Measurements from ENCODE around the gene NOD1. TPM values are rescaled to one million over a fixed set of nuclear protein-coding genes. Genes with fewer than 3 reads are reported as not detected.

NOD1 gene
- total and polyA plus RNA-seq, 2 donors (not counting 1 experiment from before 2014, with no cell fraction given) = 20.6 to 28.8 TPM

GRCh38 chr7:30463405-30464145 is 15.0 kb downstream of the NOD1 start:
- peak overlapping the region; percentile 10 for H3K27ac Mint-ChIP-seq
- H3K9ac ChIP-seq (ENCODE audit: low read length) = peak overlapping the region; percentile 21
- DNase-seq = peak; percentile 38
- H3K27me3 ChIP-seq (replicated peaks in 1 of 4; ENCODE audit: control extremely low read depth in 1 of 4, control insufficient read depth in 3 of 4, insufficient read depth in 4 of 4, low read length in 3 of 4) = no peaks in the 10 kb centered on the region
- H3K4me1 Mint-ChIP-seq = peaks cover 68% of the 10 kb centered on the region
- WGBS (ENCODE audit: insufficient coverage) = 0% methylated on average over 3 of the region's 6 CpGs
- H3K4me1 ChIP-seq (ENCODE audit: control insufficient read depth in 2 of 2, insufficient read depth in 2 of 2, low read length in 2 of 2) = peaks cover 49 to 55% of the 10 kb centered on the region in 2 donors
- CTCF ChIA-PET = interaction anchor here (0.7 to 1.5 kb wide), 4 partner anchors 10 to 197 kb away, joined by 3 to 6 read pairs (median 4); no protein-coding TSS in a partner anchor
- POLR2A ChIA-PET = interaction anchor here (1.3 kb wide), 1 partner anchor 15 kb away, joined by 6 read pairs; the partner anchor contains the start of gene NOD1
- TF ChIP-seq EZH2 (IDR thresholded peaks at IDR 0.05; ENCODE audit: borderline replicate concordance, insufficient read depth, low read depth, low read length, poor library complexity, severe bottlenecking) (no peak), CTCF (IDR thresholded peaks at IDR 0.05) (no peak)
- no peaks in the 10 kb centered on the region for H4K20me1 ChIP-seq (ENCODE audit: control insufficient read depth, insufficient read depth, low read length, poor library complexity, severe bottlenecking)
- H3K27me3 Mint-ChIP-seq = no peaks in the 10 kb centered on the region
- H2AFZ ChIP-seq (ENCODE audit: insufficient read depth, low read depth, low read length, poor library complexity, severe bottlenecking) = no peak overlapping the region
- H3K4me3 ChIP-seq (ENCODE audit: control extremely low read depth in 1 of 5, extremely low read depth in 1 of 5, insufficient read depth in 1 of 5, low read depth in 2 of 5, low read length in 4 of 5) = peak overlapping the region in 1 of 5 experiments; percentile 14
- H3K36me3 ChIP-seq (replicated peaks in 1 of 2; ENCODE audit: control extremely low read depth in 1 of 2, control insufficient read depth in 1 of 2, extremely low read depth in 1 of 2, insufficient read depth in 2 of 2, low read length in 1 of 2) = peaks cover 0 to 12% of the 10 kb centered on the region in 2 experiments
- no peaks in the 10 kb centered on the region for H3K9me3 Mint-ChIP-seq (ENCODE audit: insufficient read depth)
- intact Hi-C loops (cut with micrococcal nuclease) = loop anchor here (1.0 to 5.0 kb wide), 2 partner anchors 15 to 44 kb away; partner anchors contain the start of gene NOD1
- peak overlapping the region; percentile 64 for H3K4me3 Mint-ChIP-seq
- ATAC-seq (ENCODE audit: low read depth) = peak; percentile 68
- H3K9me3 ChIP-seq (ENCODE audit: control extremely low read depth in 1 of 3, control insufficient read depth in 2 of 3, insufficient read depth in 1 of 3, low read length in 2 of 3) = no peaks in the 10 kb centered on the region
- peak overlapping the region; percentile 56 for H3K4me2 ChIP-seq (replicated peaks; ENCODE audit: low read depth, low read length, poor library complexity, severe bottlenecking)
- H3K79me2 ChIP-seq (ENCODE audit: control insufficient read depth, insufficient read depth, low read length) = peaks cover 77% of the 10 kb centered on the region
- H3K27ac ChIP-seq (ENCODE audit: low read length in 2 of 2) = peak overlapping the region in 1 of 2 donors; percentile 11

- peak overlapping the region; percentile 10 for H3K4me3 Mint-ChIP-seq
- POLR2A ChIA-PET = no interaction called here
Measured at GRCh38 chr7:30462179-30462578, 16.4 kb downstream of the NOD1 start.

More at GRCh38 chr7:30462179-30462578, 16.4 kb downstream of the NOD1 start:
- Histone ChIP-seq H3K4me3 (ENCODE audit: control extremely low read depth in 1 of 5, extremely low read depth in 1 of 5, insufficient read depth in 1 of 5, low read depth in 2 of 5, low read length in 4 of 5) (no peak overlapping the region), H3K9me3 (ENCODE audit: control extremely low read depth in 1 of 3, control insufficient read depth in 2 of 3, insufficient read depth in 1 of 3, low read length in 2 of 3) (no peaks in the 10 kb centered on the region), H2AFZ (ENCODE audit: insufficient read depth, low read depth, low read length, poor library complexity, severe bottlenecking) (no peak overlapping the region), H3K27ac (ENCODE audit: low read length in 2 of 2) (no peak overlapping the region), H3K27me3 (replicated peaks in 1 of 4; ENCODE audit: control extremely low read depth in 1 of 4, control insufficient read depth in 3 of 4, insufficient read depth in 4 of 4, low read length in 3 of 4) (no peaks in the 10 kb centered on the region), H3K4me1 (ENCODE audit: control insufficient read depth in 2 of 2, insufficient read depth in 2 of 2, low read length in 2 of 2) (peaks cover 35 to 42% of the 10 kb centered on the region in 2 donors), H4K20me1 (ENCODE audit: control insufficient read depth, insufficient read depth, low read length, poor library complexity, severe bottlenecking) (no peaks in the 10 kb centered on the region), H3K79me2 (ENCODE audit: control insufficient read depth, insufficient read depth, low read length) (peaks cover 65% of the 10 kb centered on the region), H3K4me2 (replicated peaks; ENCODE audit: low read depth, low read length, poor library complexity, severe bottlenecking) (peak overlapping the region; percentile 41), H3K9ac (ENCODE audit: low read length) (no peak overlapping the region), H3K36me3 (replicated peaks in 1 of 2; ENCODE audit: control extremely low read depth in 1 of 2, control insufficient read depth in 1 of 2, extremely low read depth in 1 of 2, insufficient read depth in 2 of 2, low read length in 1 of 2) (peaks cover 0 to 23% of the 10 kb centered on the region in 2 experiments)
- intact Hi-C loops (cut with micrococcal nuclease) = loop anchor here (5.0 kb wide), 1 partner anchor 45 kb away; no protein-coding TSS in a partner anchor
- Mint-ChIP-seq H3K27ac (no peak overlapping the region), H3K9me3 (ENCODE audit: insufficient read depth) (no peaks in the 10 kb centered on the region), H3K4me1 (peaks cover 55% of the 10 kb centered on the region), H3K27me3 (no peaks in the 10 kb centered on the region)
- WGBS (ENCODE audit: insufficient coverage) = no CpG with 5 or more reads among the region's 1 CpG
- ATAC-seq (ENCODE audit: low read depth) = no peak
- CTCF ChIA-PET = interaction anchor here (1.0 to 1.5 kb wide), 2 partner anchors 32 to 102 kb away, joined by 3 read pairs; no protein-coding TSS in a partner anchor
- DNase-seq = no peak
- no peak for TF ChIP-seq EZH2 (IDR thresholded peaks at IDR 0.05; ENCODE audit: borderline replicate concordance, insufficient read depth, low read depth, low read length, poor library complexity, severe bottlenecking)
- TF ChIP-seq CTCF (IDR thresholded peaks at IDR 0.05) = no peak
